OCI-LY1 (cell line): ENCODE measurements around the gene PTGFRN.

ENCODE experiments used
- EZH2 ChIP-seq: fragments of 200-600 bp; sonication (generic), shearing (Covaris generic); IDR thresholded peaks from 2 replicates; pipeline ENCODE4 v1.8.0; 2017; ENCODE audit warnings: borderline replicate concordance, mixed run types, mild to moderate bottlenecking, antibody characterized with exemption, low read length, moderate library complexity, mixed read lengths
- TF ChIP-seq, protein P1 (sequence below): fragments of 200-600 bp; sonication (generic), shearing (Covaris generic); IDR thresholded peaks from 2 replicates; pipeline ENCODE4 v1.5.1; 2017; ENCODE audit warnings: mild to moderate bottlenecking, antibody characterized with exemption, low read length, moderate library complexity, mixed read lengths

DNA sequence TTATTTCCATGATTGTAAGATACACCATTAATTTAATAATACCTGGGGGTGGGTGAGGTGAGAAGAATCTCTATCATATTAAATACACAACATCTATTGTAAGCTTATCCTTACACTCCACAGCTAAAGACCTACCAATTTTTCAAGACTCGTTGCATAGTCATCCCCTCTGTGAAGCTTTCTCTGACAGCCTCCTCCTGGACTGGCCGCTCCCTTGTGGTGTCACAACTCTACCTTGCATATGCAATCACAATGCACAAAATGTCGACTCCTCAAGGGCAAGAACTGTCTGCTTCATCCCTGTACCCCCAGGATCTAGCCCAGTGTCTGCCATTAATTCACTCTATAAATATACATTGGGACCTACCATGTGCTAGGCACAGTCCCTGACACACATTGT is 2.4 kb upstream of the PTGFRN start:
- TF ChIP-seq, protein P1, sequence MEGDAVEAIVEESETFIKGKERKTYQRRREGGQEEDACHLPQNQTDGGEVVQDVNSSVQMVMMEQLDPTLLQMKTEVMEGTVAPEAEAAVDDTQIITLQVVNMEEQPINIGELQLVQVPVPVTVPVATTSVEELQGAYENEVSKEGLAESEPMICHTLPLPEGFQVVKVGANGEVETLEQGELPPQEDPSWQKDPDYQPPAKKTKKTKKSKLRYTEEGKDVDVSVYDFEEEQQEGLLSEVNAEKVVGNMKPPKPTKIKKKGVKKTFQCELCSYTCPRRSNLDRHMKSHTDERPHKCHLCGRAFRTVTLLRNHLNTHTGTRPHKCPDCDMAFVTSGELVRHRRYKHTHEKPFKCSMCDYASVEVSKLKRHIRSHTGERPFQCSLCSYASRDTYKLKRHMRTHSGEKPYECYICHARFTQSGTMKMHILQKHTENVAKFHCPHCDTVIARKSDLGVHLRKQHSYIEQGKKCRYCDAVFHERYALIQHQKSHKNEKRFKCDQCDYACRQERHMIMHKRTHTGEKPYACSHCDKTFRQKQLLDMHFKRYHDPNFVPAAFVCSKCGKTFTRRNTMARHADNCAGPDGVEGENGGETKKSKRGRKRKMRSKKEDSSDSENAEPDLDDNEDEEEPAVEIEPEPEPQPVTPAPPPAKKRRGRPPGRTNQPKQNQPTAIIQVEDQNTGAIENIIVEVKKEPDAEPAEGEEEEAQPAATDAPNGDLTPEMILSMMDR, result no peak
- TF ChIP-seq EZH2, result no peak
